ENCODE results near the gene VAMP2. TPM values are rescaled to one million over a fixed set of nuclear protein-coding genes. Genes with fewer than 3 reads are reported as not detected.
"Not testable (repeated sequence)": the region's sequence is repeated elsewhere in the genome, so short reads cannot be mapped to it uniquely, and the experiment has no call there.

VAMP2 gene
- total and polyA plus RNA-seq, 7 experiments from 2014 or later: 75.0 to 256 (median 209) TPM

DNA sequence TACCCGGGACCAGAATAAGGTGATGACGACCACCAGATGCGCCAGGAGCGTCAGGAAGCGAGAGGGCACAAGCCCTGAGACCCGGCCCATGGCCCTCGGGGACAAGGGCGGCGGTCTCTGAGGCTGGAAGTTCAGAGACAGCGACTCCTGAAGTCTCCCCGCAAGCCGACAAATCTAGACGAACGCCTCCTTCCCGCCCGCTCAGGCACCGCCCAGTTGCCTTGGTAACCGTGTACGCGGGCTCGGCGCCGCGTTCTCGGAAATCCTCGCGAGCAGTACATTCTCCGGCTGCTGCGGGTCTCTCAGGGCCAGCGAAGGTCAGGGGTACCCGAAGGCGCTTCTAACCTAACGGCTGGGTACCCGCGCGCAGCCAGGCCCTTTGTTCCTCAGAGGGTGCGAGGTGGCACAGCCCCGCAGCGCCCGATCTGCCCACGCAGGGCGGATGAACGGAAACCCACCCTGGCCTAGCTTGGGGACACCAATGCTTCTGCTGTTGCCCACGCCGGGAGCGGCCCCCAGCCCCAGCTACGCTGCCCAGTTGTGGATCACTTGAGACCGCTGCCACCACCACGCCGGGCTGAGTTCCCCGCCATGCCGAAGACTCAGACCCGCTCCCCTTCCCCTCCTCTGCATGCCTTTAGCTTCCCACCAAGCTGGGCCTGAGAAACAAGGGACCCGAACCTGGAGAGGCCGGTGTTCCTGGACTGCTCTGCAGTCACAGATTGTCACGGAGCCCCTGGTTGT, 13.6 kb upstream of the VAMP2 start, which contains the start of gene TMEM107:
Gene TMEM107 (minus strand): TSS at position 184 of the 744 bp plus-strand sequence. CDS start 94 bp downstream, at position 90.
- DNase-seq (peak; percentile 73 to 89 (median 85)), ATAC-seq (peak; percentile 63)
- no peaks in the 10 kb centered on the region for H3K9me3 ChIP-seq (ENCODE audit: control insufficient read depth in 2 of 3, low read length in 3 of 3)
- H3K36me3 Mint-ChIP-seq: peaks cover 0 to 1% (median 0%) of the 10 kb centered on the region in 5 donors
- peak within 1 kb of the TSS; percentile 87 for H3K27ac ChIP-seq (ENCODE audit: low read depth, low read length)
- ChIA-PET POLR2A (interaction anchor here (1.0 to 25.9 kb wide), 12 partner anchors 9 to 71 kb away, joined by 3 to 820 read pairs (median 8); partner anchors contain the start of genes BORCS6, CTC1, HES7 and PER1), CTCF (interaction anchor here (1.0 to 1.4 kb wide), 2 partner anchors 15 to 103 kb away, joined by 3 read pairs; no protein-coding TSS in a partner anchor)
- peaks cover 0 to 7% (median 0%) of the 10 kb centered on the region in 5 donors for H3K27me3 Mint-ChIP-seq
- no peaks in the 10 kb centered on the region for H3K27me3 ChIP-seq (ENCODE audit: control insufficient read depth in 2 of 2, insufficient read depth in 2 of 2, low read length in 2 of 2)
- peaks cover 26 to 39% of the 10 kb centered on the region in 2 donors for H3K4me1 ChIP-seq (ENCODE audit: control insufficient read depth in 2 of 2, insufficient read depth in 2 of 2, low read length in 2 of 2)
- H3K9me3 Mint-ChIP-seq: peaks cover 0 to 6% (median 0%) of the 10 kb centered on the region in 11 donors
- peaks cover 31 to 62% (median 55%) of the 10 kb centered on the region in 7 donors for H3K4me1 Mint-ChIP-seq
- peak within 1 kb of the TSS; percentile 88 to 100 (median 98) for H3K27ac Mint-ChIP-seq
- peak within 1 kb of the TSS; percentile 86 to 96 (median 92) for H3K4me3 Mint-ChIP-seq
- H3K4me3 ChIP-seq (ENCODE audit: low read length): peak within 1 kb of the TSS; percentile 78
- intact Hi-C loops (cut with micrococcal nuclease): loop anchor here in 1 of 2 donors (1.0 kb wide), 1 partner anchor 10 kb away; no protein-coding TSS in a partner anchor
- H3K36me3 ChIP-seq (ENCODE audit: control insufficient read depth in 2 of 3, insufficient read depth in 3 of 3, low read length in 3 of 3): no peaks in the 10 kb centered on the region

DNA sequence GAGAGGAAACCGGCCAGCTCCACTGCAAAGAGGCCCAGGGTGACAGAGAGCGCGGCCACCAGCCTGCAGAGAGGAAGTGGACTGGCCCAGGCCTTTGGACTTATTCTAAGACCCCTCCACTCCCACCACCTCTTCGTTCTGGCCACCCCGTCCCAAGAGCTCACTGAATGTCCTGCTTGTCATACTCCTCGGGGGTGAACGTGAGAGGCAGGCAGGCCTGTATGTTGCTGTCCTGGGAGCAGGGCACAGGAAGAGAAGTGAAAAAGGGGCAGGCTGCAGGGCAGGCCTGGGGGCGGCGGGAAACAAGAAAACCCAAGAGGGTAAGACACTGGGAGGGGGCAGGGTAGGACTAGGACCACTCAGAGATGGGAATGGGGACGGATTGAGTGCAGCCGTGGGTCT, 13.0 kb upstream of the VAMP2 start:
- peak overlapping the region; percentile 86 to 96 (median 92) for H3K4me3 Mint-ChIP-seq
- H3K4me1 Mint-ChIP-seq: peaks cover 31 to 56% (median 49%) of the 10 kb centered on the region in 7 donors
- Histone ChIP-seq H3K4me1 (ENCODE audit: control insufficient read depth in 2 of 2, insufficient read depth in 2 of 2, low read length in 2 of 2) (peaks cover 26 to 39% of the 10 kb centered on the region in 2 donors), H3K36me3 (ENCODE audit: control insufficient read depth in 2 of 3, insufficient read depth in 3 of 3, low read length in 3 of 3) (no peaks in the 10 kb centered on the region), H3K27me3 (ENCODE audit: control insufficient read depth in 2 of 2, insufficient read depth in 2 of 2, low read length in 2 of 2) (no peaks in the 10 kb centered on the region), H3K4me3 (ENCODE audit: low read length) (peak overlapping the region; percentile 78), H3K27ac (ENCODE audit: low read depth, low read length) (peak overlapping the region; percentile 87), H3K9me3 (ENCODE audit: control insufficient read depth in 2 of 3, low read length in 3 of 3) (no peaks in the 10 kb centered on the region)
- intact Hi-C loops (cut with micrococcal nuclease): loop anchor here in 1 of 2 donors (1.0 kb wide), 1 partner anchor 11 kb away; no protein-coding TSS in a partner anchor
- peaks cover 0 to 1% (median 0%) of the 10 kb centered on the region in 5 donors for H3K36me3 Mint-ChIP-seq
- H3K9me3 Mint-ChIP-seq: peaks cover 0 to 6% (median 0%) of the 10 kb centered on the region in 11 donors
- H3K27ac Mint-ChIP-seq: peak overlapping the region; percentile 88 to 100 (median 98)
- ATAC-seq (no peak), DNase-seq (no peak)
- CTCF ChIA-PET: interaction anchor here (0.7 to 1.4 kb wide), 2 partner anchors 10 to 102 kb away, joined by 3 read pairs; no protein-coding TSS in a partner anchor
- POLR2A ChIA-PET: interaction anchor here (1.1 to 25.9 kb wide), 8 partner anchors 9 to 71 kb away, joined by 3 to 820 read pairs (median 12); partner anchors contain the start of genes BORCS6, CTC1, PER1 and PFAS
- peaks cover 0 to 1% (median 0%) of the 10 kb centered on the region in 5 donors for H3K27me3 Mint-ChIP-seq

DNA sequence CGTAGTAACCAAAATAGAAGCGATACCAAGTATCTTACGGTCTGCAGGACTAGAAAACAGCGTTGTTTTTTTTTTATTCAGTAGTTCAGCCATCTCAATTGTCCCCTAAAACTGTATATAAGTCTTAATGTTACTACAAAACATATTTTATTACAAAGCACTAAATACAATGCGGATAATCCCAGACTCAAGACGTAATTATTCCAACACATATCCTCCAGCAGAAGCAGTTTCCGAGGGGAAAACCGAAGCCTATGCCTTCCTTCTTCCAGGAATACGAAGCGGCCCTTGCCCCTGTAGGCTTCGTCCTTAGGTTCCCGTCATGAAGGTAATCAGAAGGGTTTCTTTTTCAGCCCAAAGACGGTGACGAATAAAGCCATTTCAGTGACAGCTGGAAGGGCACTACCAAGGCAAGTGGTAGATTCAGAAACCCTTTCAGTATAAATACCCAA, 11.1 kb upstream of the VAMP2 start:
- H3K4me3 ChIP-seq (ENCODE audit: low read length): peak overlapping the region; percentile 57
- no peak for ATAC-seq
- peak overlapping the region; percentile 92 for H3K27ac ChIP-seq (ENCODE audit: low read depth, low read length)
- peaks cover 31 to 55% (median 48%) of the 10 kb centered on the region in 7 donors for H3K4me1 Mint-ChIP-seq
- peaks cover 0 to 1% (median 0%) of the 10 kb centered on the region in 5 donors for H3K36me3 Mint-ChIP-seq
- H3K27ac Mint-ChIP-seq: peak overlapping the region; percentile 99 to 100 (median 100)
- intact Hi-C loops (cut with micrococcal nuclease): loop anchor here (1.0 to 5.0 kb wide), 10 partner anchors 10 to 126 kb away; partner anchors contain the start of gene AURKB (in 1 of the 2)
- peak overlapping the region; percentile 80 to 96 (median 90) for H3K4me3 Mint-ChIP-seq
- peaks cover 26 to 39% of the 10 kb centered on the region in 2 donors for H3K4me1 ChIP-seq (ENCODE audit: control insufficient read depth in 2 of 2, insufficient read depth in 2 of 2, low read length in 2 of 2)
- POLR2A ChIA-PET: interaction anchor here (0.6 to 25.9 kb wide), 32 partner anchors 8 to 775 kb away, joined by 3 to 820 read pairs (median 5); partner anchors contain the start of genes AURKB, BORCS6, CTC1 and PER1
- H3K27me3 Mint-ChIP-seq: no peaks in the 10 kb centered on the region
- H3K9me3 Mint-ChIP-seq: peaks cover 0 to 6% (median 0%) of the 10 kb centered on the region in 11 donors
- H3K27me3 ChIP-seq (ENCODE audit: control insufficient read depth in 2 of 2, insufficient read depth in 2 of 2, low read length in 2 of 2): no peaks in the 10 kb centered on the region
- no peaks in the 10 kb centered on the region for H3K9me3 ChIP-seq (ENCODE audit: control insufficient read depth in 2 of 3, low read length in 3 of 3)
- CTCF ChIA-PET: interaction anchor here (0.6 to 1.5 kb wide), 8 partner anchors 10 to 63 kb away, joined by 3 to 9 read pairs (median 6); no protein-coding TSS in a partner anchor
- no peaks in the 10 kb centered on the region for H3K36me3 ChIP-seq (ENCODE audit: control insufficient read depth in 2 of 3, insufficient read depth in 3 of 3, low read length in 3 of 3)
- no peak for DNase-seq

DNA sequence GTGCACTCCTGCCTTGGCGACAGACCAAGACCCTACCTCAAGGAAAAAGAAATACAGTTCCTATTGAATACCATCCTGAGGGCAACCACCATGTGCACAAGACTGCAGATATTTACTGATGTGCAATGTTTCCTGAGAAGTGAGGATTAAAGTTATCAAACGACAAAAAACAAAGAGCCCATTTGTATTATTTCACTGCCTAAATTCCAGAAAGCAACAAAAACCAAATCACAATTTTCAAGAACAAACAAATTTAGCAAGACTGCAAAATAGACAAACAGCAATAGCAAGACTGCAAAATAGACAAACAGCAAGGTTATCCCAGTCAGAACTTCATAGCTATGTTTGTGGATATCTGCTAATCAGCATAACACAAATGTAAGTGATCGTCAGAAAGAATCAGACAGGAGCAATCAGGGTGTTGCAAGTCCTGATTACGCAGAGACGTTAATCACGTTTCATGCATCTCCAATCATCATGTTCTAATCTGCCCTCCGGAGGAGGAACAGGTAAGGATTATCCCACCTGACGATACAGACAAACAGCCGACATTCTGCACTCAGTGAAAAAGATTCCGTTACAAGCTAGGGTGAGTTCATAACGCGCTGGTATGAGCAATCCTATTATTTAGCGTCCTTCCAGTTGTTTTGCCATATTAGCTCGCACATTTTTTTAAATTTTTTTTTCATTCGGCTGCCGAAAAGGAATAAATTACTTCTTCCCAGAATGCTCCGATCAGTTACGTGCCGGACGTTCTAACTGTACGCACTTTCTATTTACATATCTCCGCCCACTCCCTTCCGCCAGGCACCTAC, 10.5 kb upstream of the VAMP2 start:
- peaks cover 0 to 6% (median 0%) of the 10 kb centered on the region in 11 donors for H3K9me3 Mint-ChIP-seq
- peak; percentile 91 for ATAC-seq
- Histone ChIP-seq H3K27ac (ENCODE audit: low read depth, low read length) (peak overlapping the region; percentile 92), H3K9me3 (ENCODE audit: control insufficient read depth in 2 of 3, low read length in 3 of 3) (no peaks in the 10 kb centered on the region), H3K4me3 (ENCODE audit: low read length) (peak overlapping the region; percentile 57), H3K4me1 (ENCODE audit: control insufficient read depth in 2 of 2, insufficient read depth in 2 of 2, low read length in 2 of 2) (peaks cover 26 to 39% of the 10 kb centered on the region in 2 donors), H3K36me3 (ENCODE audit: control insufficient read depth in 2 of 3, insufficient read depth in 3 of 3, low read length in 3 of 3) (no peaks in the 10 kb centered on the region), H3K27me3 (ENCODE audit: control insufficient read depth in 2 of 2, insufficient read depth in 2 of 2, low read length in 2 of 2) (no peaks in the 10 kb centered on the region)
- intact Hi-C loops (cut with micrococcal nuclease): loop anchor here (1.0 to 5.0 kb wide), 10 partner anchors 9 to 127 kb away; partner anchors contain the start of gene AURKB (in 1 of the 2)
- H3K4me1 Mint-ChIP-seq: peaks cover 33 to 60% (median 52%) of the 10 kb centered on the region in 7 donors
- ChIA-PET CTCF (interaction anchor here (0.6 to 1.5 kb wide), 8 partner anchors 9 to 63 kb away, joined by 3 to 9 read pairs (median 6); no protein-coding TSS in a partner anchor), POLR2A (interaction anchor here (0.5 to 25.9 kb wide), 34 partner anchors 9 to 884 kb away, joined by 3 to 820 read pairs (median 5); partner anchors contain the start of genes AURKB, BORCS6, CTC1 and PER1)
- peak; percentile 49 to 95 (median 91) for DNase-seq
- H3K36me3 Mint-ChIP-seq: peaks cover 0 to 4% (median 0%) of the 10 kb centered on the region in 5 donors
- peak overlapping the region; percentile 99 to 100 (median 100) for H3K27ac Mint-ChIP-seq
- H3K27me3 Mint-ChIP-seq: no peaks in the 10 kb centered on the region
- peak overlapping the region; percentile 80 to 96 (median 90) for H3K4me3 Mint-ChIP-seq

DNA sequence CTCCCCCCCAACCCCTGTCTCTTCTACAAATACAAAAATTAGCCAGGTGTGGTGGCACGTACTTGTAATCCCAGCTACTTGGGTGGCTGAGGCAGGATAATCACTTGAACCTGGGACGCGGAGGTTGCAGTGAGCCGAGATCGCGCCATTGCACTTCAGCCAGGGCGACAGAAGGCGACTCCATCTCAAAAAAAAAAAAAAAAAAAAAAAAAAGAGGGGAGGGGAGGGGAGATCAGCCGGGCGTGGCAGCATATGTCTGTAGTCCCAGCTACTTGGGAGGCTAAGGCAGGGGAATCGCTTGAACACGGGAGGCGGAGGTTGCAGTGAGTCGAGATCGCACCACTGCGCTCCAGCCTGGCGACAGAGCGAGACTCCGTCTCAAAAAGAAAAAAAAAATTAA, 7.4 kb upstream of the VAMP2 start:
- peaks cover 13 to 24% of the 10 kb centered on the region in 2 donors for H3K4me1 ChIP-seq (ENCODE audit: control insufficient read depth in 2 of 2, insufficient read depth in 2 of 2, low read length in 2 of 2)
- CTCF ChIA-PET; H3K27me3 ChIP-seq (ENCODE audit: control insufficient read depth in 2 of 2, insufficient read depth in 2 of 2, low read length in 2 of 2); H3K27ac Mint-ChIP-seq; H3K4me3 ChIP-seq (ENCODE audit: low read length); DNase-seq; H3K36me3 Mint-ChIP-seq; ATAC-seq; H3K27ac ChIP-seq (ENCODE audit: low read depth, low read length); H3K9me3 Mint-ChIP-seq; H3K36me3 ChIP-seq (ENCODE audit: control insufficient read depth in 2 of 3, insufficient read depth in 3 of 3, low read length in 3 of 3); H3K9me3 ChIP-seq (ENCODE audit: control insufficient read depth in 2 of 3, low read length in 3 of 3); H3K27me3 Mint-ChIP-seq; H3K4me3 Mint-ChIP-seq: not testable (repeated sequence)
- POLR2A ChIA-PET: interaction anchor here (1.7 to 25.9 kb wide), 2 partner anchors 12 to 16 kb away, joined by 7 to 820 read pairs; partner anchors contain the start of genes PER1 and VAMP2
- intact Hi-C loops (cut with micrococcal nuclease): loop anchor here in 1 of 2 donors (5.0 kb wide), 1 partner anchor 52 kb away; no protein-coding TSS in a partner anchor
- peaks cover 18 to 46% (median 39%) of the 10 kb centered on the region in 7 donors for H3K4me1 Mint-ChIP-seq
